Dermis blood vessel endothelial cell (primary cell): ENCODE data around the gene ZCCHC7. TPM values are rescaled to one million over a fixed set of nuclear protein-coding genes. Genes with fewer than 3 reads are reported as not detected.

Experiments
- DNase-seq: peaks from one replicate; pipeline ENCODE4 v3.0.0; 2010
- total RNA-seq: library from RNA; depleted of rRNA; stranded (reverse); fragments of >200 nt; gene quantifications from 2 replicates; pipeline ENCODE4 v1.2.3, GENCODE V29; 2014

The ZCCHC7 gene
- total RNA-seq, 1 donor from 2014 or later = 17.9 TPM

DNA sequence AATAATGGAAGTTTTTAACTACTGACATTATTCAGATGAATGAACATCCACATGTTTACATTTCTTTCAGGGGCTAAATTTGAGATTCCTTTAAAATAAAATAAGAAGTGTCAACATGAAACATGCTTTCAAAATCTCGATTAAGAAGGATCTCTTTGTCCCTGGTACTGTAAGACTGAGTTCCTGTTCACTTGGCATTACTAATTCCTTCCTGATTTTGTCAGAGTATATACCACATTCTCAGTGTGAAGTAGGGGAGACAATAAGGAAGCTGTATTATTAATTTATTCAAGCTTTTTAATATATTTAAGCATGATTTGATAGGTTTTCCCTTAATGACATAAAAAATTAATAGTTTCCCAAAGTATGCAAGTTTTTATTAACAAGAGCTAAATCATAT is 220.6 kb downstream of the ZCCHC7 start:
- peak; percentile 45 for DNase-seq

DNA sequence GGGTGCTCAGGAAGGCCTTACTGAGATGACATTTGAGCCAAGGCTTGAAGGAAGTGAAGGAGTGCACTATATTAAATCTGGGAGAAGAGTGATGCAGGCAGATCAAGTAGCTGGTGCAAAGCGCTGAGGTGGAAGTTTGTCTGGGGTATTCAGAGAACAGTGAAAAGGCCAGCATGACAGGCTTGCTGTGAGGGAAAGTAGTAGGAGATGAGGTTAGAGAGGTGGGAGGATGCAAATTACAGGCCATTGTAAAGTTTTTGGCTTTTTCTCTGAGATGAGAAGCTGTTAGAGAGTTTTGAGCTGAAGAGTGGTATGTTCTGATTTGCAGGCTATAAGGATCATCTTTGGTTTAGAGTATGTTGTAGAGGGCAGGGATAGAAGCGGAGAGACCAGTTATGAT is 221.3 kb downstream of the ZCCHC7 start:
- DNase-seq = no peak

DNA sequence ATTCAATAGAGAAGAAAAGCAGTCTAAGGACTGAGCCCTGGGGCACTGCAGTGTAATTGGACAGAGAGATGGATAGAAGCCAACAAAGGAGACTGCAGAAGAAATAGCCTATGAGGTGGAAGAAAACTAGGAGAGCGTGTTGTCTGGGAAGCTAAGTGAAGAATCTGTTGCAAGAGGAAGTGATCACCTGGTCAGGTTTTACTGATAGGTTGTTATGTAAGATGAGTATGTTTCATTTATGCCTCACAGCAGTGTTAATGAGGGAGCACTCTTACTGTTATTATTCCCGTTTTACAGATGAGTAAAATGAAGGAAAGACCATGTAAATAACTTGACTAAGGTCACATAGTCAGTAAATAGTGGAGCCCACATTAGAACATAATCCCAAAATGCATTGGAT is 222.1 kb downstream of the ZCCHC7 start:
- DNase-seq = no peak

DNA sequence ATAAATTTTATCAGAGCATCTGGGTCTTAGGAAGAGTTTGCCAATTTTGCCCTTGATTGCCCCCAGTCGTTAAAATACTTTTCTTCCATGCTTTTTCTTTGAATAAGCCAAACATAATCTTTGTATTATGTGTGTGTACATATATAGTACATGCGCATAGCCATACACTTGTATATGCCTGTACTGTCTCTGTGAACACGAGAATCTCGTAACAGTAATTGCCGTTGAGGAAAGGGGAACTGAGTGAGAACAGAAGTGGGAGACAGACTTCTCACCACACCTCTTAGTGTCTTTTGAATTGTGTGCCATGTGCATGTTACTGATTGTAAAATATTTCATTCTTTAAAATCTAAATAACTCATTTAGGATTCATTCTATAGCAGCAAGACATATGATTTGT is 222.5 kb downstream of the ZCCHC7 start:
- DNase-seq = no peak

DNA sequence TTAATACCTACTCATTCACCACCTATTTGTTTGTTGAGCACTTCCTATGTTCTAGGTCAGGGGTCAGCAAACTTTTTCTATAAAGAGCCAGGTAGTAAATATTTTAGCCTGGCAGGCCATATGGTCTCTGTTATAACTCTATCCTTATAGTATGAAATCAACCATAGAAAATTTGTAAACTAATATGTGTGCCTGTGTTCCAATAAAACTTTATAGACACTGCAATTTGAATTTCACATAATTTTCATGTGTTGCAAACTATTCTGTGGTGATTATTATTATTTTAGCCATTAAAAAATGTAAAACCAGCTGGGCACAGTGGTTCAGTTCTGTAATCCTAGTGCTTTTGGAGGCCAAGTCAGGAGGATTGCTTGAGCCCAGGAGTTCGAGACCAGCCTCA is 223.3 kb downstream of the ZCCHC7 start:
- no peak for DNase-seq

DNA sequence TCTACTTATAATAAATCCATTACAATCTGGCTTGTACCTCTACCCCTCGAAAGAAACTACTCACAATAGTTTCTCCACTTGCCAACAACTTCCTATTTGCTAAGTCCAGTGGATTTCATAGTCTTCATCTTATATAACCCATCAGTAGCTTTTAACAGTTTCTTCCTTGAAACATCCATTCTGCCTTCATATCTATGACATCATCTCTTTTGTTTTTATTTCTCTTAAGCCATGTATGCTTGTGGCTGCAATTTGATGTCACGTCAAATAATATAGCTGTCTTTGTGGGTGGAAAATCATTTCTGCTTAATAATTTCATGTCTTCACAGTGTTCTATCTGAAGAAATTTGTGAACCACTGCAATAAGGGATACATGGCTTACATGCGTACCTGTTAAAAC is 224.7 kb downstream of the ZCCHC7 start:
- no peak for DNase-seq

DNA sequence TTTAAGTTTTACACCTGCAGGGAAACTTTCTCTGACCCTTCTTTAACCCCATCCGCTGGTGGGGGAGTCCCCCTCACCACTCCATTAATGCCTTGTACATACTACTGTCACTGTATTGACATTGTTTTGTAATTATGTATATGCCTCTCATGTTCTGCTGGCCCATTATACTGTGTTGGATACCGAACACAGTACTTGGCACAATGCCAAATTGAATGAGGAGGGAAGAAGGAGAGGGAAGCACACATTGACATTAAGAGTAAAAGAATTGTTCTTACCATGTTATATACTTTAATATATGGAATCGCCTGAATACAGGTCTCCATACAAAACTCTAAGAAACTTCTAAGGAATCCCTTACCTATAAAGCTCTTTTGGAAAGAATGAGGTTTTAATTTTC is 228.5 kb downstream of the ZCCHC7 start:
- DNase-seq = no peak

DNA sequence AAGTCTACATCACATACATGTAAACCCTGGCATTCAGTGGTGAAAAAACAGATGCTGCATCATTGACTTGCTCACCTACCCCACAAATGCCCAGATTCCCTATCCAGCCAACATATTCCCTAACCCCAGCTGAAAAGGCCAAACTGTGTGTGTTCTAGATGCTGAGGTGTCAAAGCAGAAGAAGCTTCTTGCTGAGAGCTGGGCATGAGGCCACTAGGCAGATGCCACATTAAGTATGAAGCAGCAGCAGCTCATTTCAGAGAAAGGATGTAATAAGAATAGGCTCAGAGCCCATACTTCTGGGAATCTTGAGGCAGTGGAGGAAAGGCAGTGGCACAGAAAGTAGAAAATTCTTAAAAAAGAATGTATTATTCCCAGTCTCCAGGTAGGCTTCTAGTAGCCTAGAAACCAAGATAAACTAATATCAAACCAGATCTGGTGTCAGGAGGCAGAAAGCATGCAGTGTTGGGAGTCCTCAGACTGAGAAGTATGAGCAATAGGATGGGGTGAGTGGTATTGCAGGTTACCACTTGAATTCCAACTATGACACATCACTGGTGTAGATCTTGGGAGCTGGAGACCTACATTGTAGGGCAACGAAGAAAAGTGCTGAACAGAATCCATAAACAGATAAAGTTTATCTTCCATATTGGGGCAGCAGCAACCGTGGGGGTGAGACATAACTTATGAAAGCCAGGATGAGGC is 230.3 kb downstream of the ZCCHC7 start:
- DNase-seq = no peak

DNA sequence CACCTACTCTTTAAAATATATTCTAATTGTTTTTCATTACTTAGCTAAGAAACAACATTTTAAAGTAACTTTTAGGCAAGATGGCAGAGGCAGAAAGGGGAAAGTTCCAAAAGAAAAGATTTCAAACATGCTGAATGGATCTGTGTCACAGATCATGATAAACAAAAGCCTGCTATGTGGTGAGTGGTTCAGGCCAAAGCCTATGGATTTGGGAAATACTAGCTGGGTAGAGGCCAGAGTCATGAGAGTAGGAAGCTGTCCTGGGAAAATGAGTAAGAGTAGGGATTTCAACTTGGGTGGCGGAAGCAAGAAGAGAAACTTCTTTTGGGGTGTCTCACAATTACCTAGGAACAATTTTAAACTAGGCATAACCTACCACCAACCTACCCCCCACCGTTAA is 233.4 kb downstream of the ZCCHC7 start:
- no peak for DNase-seq

DNA sequence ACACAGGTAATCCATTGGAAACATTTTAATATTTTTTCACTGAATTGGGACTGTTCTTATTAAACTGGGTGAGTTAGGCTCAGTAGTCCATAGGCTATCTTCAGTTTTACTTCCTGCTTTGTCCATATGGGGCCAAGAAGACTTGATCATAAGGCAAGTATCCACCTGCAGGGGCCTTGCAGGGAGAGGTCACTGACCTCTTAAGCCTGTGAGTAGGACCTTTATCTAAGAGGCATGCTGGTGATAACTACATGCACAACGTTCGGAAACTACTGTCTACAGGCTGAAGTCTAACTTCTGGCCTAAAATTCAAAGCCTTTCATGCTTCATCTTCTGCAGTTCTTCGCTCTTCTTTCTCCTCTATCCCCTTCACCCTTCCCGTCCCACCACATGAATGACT is 242.1 kb downstream of the ZCCHC7 start:
- DNase-seq = no peak

DNA sequence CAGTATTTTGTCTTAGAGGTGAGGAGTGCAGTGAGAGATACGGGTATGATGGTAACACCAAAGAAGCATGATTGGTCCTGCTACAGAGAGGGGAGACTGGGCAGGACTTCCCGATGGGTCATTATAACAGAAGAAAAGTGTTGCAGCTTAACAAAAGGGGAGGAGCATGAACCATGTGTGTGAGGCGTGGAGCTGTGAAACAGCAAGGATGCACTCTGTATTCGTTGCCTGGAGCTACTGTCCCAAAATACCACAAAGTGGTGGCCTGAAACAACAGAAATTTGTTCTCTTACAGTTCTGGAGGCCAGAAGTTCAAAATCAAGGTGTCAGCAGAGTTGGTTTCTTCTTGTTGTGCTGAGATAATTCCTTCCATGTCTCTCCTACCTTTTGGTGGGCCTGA is 242.8 kb downstream of the ZCCHC7 start:
- DNase-seq = no peak

DNA sequence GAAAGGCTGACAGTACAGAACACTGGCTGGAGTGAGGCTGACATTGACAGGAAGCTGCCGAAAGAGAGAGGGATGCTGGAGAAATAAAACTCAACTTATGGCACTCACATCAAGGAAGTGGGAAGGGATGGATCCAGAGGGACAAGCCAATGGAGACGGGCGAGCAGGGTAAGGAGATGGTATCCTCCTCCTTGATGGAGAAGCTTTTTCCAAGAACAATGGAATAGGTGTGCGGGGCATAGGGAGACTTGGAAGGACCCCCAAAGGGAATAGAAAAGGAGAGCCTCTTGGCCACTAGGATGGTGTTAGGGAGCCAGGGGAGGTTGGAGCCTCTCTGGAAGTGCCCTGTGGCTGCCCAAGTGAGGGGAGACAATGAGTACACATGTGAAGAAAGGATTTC is 243.8 kb downstream of the ZCCHC7 start:
- no peak for DNase-seq

DNA sequence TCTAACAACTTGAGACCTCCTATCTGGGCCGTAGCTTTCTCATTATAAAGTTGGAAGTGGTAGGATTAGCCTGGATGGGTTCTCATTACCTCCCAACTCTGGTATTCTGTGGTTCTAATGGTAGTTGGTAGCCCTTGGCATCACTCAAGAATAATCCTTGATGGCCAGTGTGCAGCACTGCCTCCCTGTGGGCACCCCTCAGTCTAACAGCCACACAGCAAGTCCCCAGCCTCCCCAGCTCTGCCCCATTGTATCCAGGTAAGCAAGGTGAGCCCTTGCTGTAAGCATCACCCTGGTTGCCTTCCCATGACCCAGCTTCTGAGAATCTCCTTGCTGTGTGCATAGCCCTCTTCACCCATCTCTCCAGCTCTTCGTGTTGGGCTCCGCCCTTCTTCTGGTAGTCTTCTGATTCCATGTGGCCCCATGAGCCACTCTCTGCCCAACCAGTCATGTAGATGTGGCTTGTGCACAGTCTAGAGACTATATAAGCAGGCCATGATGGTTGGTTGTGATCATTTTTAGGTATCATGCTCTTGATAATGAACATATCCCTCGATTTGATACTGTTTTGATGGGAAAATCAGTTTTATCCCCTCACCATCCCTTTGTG is 244.5 kb downstream of the ZCCHC7 start:
- DNase-seq = peak; percentile 20

DNA sequence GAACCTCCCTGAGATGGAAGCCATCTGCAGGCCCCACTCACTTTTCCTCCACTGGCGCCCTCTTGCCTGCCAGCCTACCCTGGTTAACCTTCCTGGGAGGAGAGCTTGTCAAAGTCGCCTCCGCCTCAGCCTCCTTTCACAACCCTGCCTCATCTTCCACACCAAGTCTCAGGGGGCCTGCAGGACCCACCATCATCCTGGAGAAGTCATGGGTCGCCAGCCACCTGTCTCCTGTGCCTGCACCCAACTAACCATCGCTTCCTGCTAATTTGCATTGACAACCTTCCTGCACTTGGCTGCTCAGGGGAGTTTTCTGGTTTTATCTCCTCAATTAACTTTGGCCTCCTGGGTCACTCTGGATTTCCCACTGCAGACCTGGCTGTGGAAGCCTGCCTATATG is 249.3 kb downstream of the ZCCHC7 start:
- DNase-seq = no peak

DNA sequence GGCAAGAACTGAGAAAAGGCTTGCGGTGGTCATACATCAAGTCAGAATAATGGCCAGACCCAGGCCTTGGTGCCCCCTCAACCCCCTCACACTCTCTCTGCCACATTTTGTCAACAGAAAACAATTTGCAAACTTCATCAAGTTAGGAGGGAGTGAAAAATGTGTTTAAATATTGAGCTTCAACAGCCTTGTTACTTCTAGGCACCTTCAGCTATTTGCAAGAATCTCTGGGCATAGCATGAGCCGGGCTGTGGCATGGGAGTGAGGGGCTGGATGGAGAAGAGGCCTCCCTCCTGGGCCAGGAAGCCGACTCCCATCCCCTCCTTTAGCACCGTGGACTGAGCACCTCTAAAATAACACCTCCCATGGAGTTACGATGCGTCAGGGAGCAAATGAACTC is 249.9 kb downstream of the ZCCHC7 start:
- DNase-seq = no peak

DNA sequence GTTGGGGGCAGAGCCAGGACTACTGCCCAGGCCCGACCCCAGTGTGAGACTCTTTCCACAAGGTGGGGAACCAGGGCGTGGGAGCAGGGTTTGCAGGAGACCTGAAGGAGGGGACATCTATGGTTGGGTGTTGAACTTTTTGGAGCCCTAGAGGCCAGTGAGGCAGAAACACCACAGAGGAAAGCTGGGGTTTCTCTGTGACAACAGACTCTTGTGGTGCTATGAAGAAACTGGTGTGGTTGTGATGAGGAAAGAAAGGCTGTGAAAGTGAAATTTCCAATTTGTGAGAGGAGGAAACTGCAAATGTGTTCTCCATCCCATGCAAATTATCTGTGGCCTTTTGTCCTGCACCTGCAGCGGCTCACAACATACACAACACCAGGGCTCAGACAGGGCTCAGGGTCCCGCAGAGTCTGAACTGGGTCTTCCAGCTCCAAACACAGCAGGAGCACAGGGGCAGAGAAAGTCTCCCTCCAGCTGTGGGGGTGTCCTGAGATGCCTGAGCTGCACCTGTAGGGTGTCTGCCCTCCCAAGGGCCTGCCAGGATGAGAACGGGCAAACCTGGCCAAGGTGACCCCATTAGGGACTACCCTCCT is 250.7 kb downstream of the ZCCHC7 start:
- DNase-seq = no peak

DNA sequence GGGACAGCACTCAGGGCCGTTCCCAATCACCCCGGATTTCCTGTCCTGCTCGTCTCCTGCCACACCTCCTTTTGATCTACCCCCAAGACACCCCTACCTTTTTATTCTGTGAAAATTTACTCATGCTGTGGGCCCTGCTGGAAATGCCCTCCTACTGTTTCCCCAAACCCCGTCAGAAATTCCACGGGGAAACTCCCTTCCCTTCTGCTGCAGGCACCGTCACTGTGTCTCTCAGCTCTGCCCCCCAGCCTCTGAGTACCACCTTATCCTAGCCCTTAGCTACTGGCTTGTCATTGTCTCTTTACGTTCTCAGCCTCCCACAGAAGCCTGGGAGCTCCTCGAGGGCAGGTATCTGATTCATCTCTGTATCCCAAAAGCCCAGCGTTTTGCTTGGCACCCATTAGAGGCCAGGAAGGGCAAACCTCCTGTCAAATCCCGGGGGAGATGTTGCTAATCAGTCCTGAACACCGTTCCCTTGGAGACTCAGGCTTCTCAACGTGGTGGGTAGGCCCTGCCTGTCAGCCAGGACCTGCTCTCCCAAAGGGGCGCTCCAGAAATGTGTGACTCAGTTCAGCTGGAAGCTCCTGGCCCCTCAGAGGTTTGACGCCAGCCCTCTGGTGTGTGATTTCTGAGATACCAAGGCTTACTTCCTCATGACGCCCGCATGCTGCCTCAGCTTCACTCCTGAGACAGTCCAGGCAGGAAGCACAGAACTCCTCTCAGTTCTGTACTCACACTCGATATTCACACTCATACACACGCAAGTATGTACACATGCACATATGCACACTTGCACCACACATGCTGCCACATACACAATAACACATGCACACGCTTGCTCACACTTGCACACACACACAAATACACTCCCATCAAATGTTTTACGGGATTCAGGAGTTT is 251.4 kb downstream of the ZCCHC7 start:
- no peak for DNase-seq

DNA sequence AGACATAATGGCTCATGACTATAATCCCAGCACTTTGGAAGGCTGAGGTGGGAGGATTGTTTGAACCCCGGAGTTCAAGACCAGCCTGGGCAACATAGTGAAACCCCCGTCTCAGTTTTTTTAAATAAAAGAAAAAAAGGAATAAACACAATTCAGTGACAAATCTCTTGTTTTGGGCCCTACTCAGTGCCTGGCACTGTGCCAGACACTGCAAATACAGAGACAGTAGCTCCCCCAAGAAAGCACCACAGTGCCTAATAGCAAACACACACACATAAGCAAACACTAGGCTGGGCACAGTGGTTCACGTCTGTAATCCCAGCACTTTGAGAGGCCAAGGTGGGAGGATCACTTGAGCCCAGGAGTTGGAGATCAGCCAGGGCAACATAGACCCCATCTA is 252.5 kb downstream of the ZCCHC7 start:
- no peak for DNase-seq

DNA sequence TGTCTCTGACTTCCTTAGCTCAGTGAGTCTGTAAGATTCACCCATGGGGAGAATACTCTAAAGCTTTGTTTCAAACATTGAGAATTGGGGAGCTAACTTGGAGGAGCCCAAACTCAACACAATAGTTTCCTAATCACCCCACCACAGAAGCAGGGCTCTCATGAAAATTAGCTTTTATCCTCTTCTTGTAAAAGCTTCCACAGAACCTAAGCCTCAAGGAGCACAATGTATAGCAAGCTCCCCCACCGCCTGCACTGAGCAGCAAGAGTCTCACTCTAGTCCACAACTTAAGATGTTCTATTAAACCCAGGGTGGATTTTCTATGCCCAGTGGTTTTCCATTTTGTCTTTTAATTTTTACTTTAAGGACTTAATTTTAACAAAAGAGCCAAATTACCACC is 253.2 kb downstream of the ZCCHC7 start:
- no peak for DNase-seq

DNA sequence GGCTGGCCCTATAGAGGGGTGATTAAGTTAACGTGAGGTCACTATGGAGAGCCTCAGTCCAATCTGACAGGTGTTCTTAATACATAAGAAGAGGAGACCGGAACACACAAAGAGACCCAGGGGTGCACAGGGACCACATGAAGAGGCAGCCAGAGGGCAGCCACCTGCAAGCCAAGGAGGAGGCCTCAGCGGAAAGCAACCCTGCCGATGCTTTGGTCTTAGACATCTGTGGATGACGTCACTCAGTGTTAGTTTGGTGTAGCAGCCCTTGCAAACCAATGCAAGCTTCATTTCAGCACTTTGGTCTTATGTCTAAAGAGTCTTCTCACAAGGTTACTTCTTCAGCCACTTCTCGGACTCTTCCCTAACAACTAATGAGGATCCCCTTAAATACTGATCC is 254.5 kb downstream of the ZCCHC7 start:
- DNase-seq = no peak

DNA sequence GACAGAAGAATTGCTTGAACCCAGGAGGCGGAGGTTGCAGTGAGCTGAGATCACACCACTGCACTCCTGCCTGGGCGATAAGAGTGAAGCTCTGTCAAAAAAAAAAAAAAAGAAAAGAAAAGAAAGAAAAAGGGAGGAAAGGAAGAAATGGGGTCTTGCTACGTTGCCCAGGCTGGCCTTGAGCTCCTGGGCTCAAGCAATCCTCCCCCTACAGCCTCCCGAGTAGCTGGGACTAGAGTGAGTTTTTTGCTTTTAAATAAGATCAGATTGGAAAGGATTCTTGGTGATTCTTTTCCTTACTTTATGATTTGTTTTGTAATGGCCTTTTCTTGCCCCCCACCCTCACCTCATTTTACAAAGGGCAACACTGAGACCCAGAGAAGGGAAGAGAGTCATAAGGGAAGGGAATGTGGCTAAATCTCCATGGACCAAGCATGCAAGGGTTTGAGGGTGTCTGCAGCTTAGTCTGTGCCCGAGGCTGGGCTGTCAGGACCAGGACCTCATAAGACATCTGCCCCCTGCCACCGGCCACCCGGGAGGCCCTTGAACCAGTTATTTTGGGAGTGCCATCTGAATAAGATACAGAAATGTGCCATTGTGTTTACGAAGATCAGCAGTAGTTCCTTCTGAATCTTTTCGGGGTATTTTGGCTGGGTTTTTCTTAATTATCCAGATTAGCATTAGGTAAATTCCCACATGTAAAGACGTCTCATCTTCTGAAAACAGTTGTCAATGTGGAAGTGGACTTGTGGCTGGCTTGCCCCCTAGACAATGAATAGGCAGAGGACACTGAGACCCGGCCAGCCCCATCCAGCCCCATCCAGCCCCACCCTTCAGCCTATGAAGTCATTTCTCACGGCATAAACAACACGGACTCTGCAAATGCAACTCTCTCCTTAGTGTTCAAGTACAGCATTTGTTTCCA is 257.6 kb downstream of the ZCCHC7 start:
- DNase-seq = no peak

DNA sequence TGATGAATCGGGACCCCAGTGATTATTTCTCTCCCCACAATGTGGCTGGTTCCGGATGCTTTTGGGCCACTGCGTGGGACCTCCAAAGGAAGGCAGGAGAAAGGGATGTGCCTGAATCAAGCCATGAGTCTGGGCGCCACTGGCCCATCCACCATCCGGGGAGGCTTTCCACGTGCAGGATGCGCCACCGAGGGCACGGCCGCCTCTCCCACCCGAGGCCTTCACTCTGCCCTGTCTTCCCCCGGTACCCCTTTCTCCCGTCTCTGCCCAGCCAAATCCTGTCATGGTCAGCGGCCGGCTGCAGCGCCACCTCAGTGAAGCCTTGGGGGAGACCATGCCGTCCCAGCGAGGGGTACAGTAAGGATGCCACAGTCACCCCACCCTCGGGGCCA is 258.2 kb downstream of the ZCCHC7 start:
- no peak for DNase-seq
